Memory B cell (primary cell): ENCODE results near the gene CELSR3.

Experiments
- ATAC-seq: fragments of 150-1000 bp; cut with Tn5 transposase; 2 replicates; pipeline ENCODE4 v1.10.0; 2021; ENCODE audit warnings: low read depth, mild to moderate bottlenecking, moderate library complexity
- DNase-seq, 2 donors: peaks; one replicate each; pipeline ENCODE4 v3.0.0; 2022; ENCODE audit warnings: low spot score in 2 of 2
- H3K27ac Mint-ChIP-seq: one replicate; pipeline ENCODE4 v1.8.0; 2022; ENCODE audit warnings: mild to moderate bottlenecking, moderate library complexity, mixed read lengths
- H3K27me3 Mint-ChIP-seq: one replicate; pipeline ENCODE4 v1.8.0; 2022; ENCODE audit warnings: mixed read lengths
- H3K36me3 Mint-ChIP-seq: one replicate; pipeline ENCODE4 v1.8.0; 2022; ENCODE audit warnings: mild to moderate bottlenecking, mixed read lengths
- H3K4me1 Mint-ChIP-seq: one replicate; pipeline ENCODE4 v1.8.0; 2022; ENCODE audit warnings: mixed read lengths
- H3K4me3 Mint-ChIP-seq: one replicate; pipeline ENCODE4 v1.8.0; 2022; ENCODE audit warnings: mild to moderate bottlenecking, moderate library complexity, mixed read lengths
- H3K9me3 Mint-ChIP-seq: one replicate; pipeline ENCODE4 v1.8.0; 2022; ENCODE audit warnings: mixed read lengths

CELSR3 gene

GRCh38 chr3:48587686-48588085 is 75.0 kb downstream of the CELSR3 start:
- H3K9me3 Mint-ChIP-seq: no peaks in the 10 kb centered on the region
- DNase-seq (no peak), ATAC-seq (no peak)
- H3K27ac Mint-ChIP-seq: no peak overlapping the region
- no peak overlapping the region for H3K4me3 Mint-ChIP-seq
- H3K36me3 Mint-ChIP-seq: peaks cover 5% of the 10 kb centered on the region
- peaks cover 37% of the 10 kb centered on the region for H3K27me3 Mint-ChIP-seq
- peaks cover 3% of the 10 kb centered on the region for H3K4me1 Mint-ChIP-seq
